NCI-H82 treated with DMSO at 0.1 percent for 48 hours (cell line): Measurements from ENCODE around the gene EEF1G.
"Not testable (repeated sequence)": the region's sequence is repeated elsewhere in the genome, so short reads cannot be mapped to it uniquely, and the experiment has no call there.

Source experiments
- DNase-seq: peaks from one replicate; lab custom pipeline; 2025; ENCODE audit not compliant: unreplicated experiment; lab: John Stamatoyannopoulos, UW

Gene EEF1G

GRCh38 chr11:62578541-62578940 is 4.8 kb upstream of the EEF1G start:
- DNase-seq, result no peak

- DNase-seq, result no peak
Measured at GRCh38 chr11:62577046-62577714, 3.5 kb upstream of the EEF1G start.

DNA sequence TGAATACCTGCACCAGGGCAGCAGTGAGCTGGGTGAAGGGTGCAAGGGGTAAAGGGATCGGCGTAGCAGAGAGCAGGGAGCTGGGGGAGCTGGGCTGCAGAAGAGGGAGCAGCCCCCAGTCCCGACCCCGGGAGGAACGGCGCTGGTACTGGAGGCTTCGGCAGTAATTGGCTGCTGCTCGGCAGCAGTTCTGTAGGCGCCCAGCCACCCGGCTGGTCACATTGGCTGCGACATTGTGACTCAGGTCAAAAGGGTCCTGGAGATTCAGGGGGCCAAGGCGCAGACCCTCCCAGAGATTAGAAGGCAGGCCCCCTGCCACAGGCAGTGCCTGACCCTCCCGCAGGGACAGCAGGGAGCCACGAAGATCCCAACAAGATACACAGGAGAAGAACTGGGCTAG is 2.1 kb upstream of the EEF1G start:
- DNase-seq, result no peak

DNA sequence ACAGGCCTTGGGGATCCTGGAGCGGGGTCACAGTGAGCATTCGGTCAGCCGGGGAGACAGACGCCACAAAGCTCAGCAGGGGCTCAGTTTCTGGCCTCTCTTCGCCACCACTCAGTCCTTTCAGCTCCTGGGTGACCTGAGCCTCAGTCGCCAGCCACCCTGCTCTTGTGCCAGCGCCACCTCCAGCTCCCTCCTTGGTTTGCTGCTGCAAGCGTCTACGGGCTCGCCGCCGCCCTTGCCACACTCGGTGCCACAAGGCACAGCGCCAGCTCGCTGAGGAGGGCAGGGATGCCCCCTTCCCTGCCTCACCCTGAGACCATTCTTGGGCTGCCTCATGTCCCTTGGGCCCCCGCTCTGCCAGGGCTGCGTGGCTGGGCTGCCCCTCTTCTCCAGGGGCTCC is 1.5 kb upstream of the EEF1G start:
- no peak for DNase-seq

- DNase-seq, result peak; percentile 62
Measured at GRCh38 chr11:62574363-62575071, 826 bp upstream of the EEF1G start.

- DNase-seq, result no peak
Measured at GRCh38 chr11:62573006-62573591, 592 bp downstream of the EEF1G start.

- no peak for DNase-seq
Measured at GRCh38 chr11:62572431-62572830, 1.3 kb downstream of the EEF1G start.

DNA sequence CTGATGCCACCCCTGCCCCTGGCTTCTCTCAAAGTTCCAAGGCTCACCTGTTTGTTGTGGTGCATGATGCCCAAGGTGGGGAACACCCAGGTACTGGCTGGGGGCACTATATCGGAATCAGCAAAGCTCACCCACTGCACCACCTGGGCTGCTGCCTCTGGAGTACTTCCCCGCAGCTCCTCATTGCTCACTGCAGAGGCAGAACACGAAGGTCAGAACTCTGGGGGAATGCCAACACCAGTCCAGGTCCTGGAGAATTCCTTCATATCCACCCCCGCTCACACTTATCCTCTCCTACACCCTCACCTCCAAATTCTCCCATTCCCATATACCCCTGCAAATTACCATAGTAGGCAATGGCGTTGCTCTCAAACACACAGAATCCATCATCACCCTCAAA is 2.2 kb downstream of the EEF1G start:
- not testable (repeated sequence) for DNase-seq

GRCh38 chr11:62570903-62571302 is 2.8 kb downstream of the EEF1G start:
- not testable (repeated sequence) for DNase-seq

GRCh38 chr11:62569611-62570010 is 4.1 kb downstream of the EEF1G start:
- no peak for DNase-seq

DNA sequence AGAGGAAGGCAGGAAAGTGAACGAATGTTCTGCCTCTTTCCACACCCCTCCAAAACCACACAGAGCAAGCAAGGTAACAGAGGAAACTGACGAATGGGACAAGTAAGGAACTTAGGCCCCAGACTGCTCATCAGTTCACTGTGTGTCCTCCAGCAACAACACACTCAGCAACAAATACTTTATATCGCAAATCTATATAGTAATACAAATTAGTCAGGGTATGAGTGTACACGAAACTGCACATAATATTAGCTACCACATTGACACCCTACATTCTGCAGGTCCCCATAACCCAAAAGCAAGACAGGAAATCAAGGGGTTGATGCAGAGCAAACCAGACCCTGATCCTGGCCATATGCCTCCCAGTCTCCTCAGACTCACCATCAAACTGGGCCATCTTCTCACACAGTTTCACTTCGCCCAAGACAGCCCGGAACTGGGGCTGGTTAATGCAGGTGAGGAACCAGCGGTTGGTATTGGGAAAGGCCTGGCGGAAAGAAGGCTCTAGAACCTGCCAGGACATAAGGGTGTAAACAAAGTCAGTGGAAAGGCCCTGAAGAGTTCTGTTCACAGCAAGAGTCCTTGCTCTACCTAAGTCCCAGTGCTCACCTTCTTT is 6.6 kb downstream of the EEF1G start:
- no peak for DNase-seq

DNA sequence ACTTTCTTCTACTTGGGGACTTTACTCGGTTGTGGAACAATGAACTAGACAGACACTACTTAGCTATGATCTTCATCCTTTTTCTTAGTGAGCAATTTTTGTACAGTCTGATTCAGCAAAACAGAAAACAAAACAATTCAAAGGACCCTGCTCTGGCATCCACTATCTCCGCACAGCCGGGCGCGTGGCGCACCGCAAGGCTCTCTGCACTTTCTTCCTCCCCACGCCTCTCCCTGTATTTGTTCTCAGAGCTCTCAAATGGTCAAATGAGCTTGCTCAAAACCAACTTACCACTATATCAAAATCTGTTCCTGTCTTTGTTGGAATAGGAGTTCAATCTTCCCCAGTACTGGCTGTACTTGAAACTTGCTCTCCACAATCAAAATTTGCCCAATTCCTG is 7.4 kb downstream of the EEF1G start:
- no peak for DNase-seq

DNA sequence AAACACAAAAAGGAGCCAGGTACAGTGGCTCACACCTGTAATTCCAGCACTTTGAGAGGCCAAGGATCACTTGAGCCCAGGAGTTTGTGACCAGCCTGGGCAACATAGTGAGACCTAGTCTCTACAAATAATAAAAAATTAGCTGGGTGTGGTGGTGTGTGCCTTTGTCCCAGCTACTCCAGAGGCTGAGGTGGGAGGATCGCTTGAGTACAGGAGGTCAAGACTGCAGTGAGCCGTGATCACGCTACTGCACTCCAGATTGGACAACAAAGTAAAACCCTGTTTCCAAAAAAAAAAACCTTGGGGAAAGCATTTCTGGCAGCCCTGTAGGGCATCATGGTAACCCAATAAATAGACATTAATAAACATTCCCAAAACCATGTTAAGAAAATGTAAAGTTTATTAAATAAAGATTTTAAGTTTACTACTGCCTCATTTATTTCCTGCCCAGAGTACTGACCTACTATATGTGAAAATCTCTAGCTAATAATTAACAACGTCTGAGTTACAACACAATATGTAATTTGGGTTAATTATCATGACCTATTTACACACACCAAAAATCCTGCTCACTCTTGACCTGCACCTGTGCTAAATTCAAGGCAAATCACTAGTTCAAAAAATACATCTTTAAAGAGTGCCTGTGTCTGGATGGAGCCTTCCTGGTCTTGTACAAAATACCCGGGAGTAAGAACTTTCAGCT is 8.4 kb downstream of the EEF1G start:
- DNase-seq, result no peak

DNA sequence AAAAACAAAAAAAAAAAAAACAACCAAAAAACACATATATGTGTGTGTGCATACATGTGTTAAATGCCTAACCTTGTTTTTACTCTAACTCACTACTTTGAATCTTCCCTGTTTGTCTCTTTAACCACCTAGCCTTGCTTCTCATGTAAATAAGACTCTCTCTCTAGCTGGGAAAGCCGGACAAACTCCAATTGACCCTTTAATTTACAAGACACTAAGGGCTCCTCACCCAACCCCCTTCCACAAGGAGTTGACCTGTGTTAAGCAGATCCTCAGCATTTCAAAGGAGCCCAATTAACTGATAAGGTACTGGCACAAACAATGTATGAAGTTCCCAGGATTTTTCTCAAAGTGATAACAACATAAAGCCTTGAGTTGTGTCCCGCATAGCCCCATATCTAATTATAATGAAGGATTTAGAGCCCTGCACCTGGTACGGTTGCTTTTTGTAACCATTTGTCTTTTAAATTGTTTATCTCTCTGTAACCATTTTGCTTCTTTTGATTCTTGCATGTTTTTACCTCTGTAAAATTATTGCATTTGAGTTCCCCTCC is 11.9 kb downstream of the EEF1G start:
- not testable (repeated sequence) for DNase-seq

GRCh38 chr11:62560566-62561103 is 13.1 kb downstream of the EEF1G start:
- DNase-seq, result peak; percentile 36

- not testable (repeated sequence) for DNase-seq
Measured at GRCh38 chr11:62559626-62560025, 14.1 kb downstream of the EEF1G start.

- DNase-seq, result no peak
Measured at GRCh38 chr11:62559204-62559603, 14.5 kb downstream of the EEF1G start.

- DNase-seq, result no peak
Measured at GRCh38 chr11:62558669-62559068, 15.0 kb downstream of the EEF1G start.

DNA sequence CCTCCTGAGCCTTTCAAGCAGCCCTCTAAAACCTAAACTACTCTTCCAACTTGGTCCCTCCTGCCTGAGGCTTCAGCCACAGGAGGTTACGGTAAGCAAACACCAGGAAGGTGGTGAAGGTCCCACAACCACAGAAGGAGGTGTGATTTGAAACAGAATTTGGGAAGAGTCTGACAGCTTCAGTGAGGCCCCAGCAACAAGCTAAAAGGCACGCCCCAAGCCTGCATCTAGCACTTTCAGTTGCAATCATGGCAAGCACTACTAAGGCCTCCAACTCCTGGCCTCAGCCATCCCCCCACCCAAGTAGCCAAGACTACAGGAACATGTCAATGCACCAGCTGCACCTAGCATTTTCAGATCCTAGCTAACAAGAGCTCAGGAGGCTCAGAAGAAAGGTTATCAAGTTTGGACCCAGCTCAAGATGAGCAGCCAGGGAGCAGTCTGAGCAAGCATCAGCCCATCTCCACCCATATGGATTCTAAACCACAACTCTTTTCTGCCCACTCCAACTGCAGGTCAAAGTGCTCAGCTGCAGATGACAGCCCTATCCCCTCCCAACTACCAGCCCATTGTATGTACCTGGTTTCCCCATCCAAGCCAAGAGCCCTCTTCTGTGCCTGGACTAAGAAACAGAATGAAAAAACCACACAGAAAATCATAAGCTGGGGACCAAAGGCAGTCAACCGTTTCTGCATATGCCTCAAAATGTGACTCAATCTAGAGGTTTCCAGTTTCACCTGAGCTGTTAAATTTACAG is 16.6 kb downstream of the EEF1G start:
- DNase-seq, result no peak
